CD4-positive, alpha-beta T cell treated with Interferon gamma for 1 hour (primary cell): Measurements from ENCODE around the gene SLC6A17.

ENCODE experiments used
- DNase-seq: peaks from one replicate; pipeline ENCODE4 v3.0.0-alpha.2; 2020

The SLC6A17 gene

GRCh38 chr1:110150330-110151174 is at the start of gene SLC6A17:
Gene SLC6A17, plus strand, starts transcription at chr1:110150494. Its CDS starts 16,436 bp downstream, at chr1:110166930.
- DNase-seq = no peak

DNA sequence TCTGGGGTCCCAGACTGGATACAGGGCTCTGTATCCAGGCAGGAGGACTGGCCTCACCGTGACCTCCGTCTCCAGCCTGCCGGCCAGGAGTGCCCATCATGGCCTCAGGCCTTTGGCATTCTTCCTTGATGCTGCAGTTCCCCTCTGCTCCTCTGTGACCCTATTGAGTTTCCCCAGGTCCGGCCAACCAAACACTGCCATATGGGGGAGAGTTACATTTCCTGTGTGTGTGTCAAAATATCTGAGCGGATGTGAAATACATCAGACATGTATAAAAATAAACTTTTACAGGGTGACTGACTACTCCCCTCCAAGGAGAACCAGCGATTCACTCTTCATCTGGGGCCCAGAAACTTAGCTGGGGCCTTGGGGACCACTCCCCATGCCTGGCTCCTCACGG is 48.2 kb upstream of the SLC6A17 start:
- no peak for DNase-seq

- DNase-seq = peak; percentile 60
These were observed 44.0 kb upstream of the SLC6A17 start for GRCh38 chr1:110106013-110106941.

GRCh38 chr1:110107867-110108469 is 42.3 kb upstream of the SLC6A17 start:
- no peak for DNase-seq

DNA sequence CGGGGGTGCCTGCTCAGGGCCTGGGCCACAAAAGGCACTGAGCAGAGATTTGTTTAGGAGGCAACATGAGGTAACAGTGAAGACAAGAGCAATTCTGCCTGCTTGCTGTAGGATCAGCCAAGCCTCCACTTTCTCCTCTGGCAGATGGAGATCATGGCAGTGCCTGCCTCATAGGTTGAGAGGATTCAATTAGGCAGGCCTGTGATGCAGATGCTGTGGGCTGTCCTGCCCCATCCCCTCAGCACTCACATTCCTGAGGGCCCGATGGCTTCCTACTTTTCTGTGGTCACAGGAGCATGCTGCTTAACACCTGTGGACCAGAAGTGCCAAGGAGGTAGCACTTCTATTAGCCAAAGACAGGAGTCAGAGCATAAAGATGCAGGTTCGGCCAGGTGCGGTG is 39.2 kb upstream of the SLC6A17 start:
- DNase-seq = no peak

GRCh38 chr1:110112143-110112542 is 38.2 kb upstream of the SLC6A17 start, which contains the start of gene UBL4B:
Gene UBL4B, plus strand, starts transcription at chr1:110112443. Its CDS starts 92 bp downstream, at chr1:110112535.
- no peak for DNase-seq

- no peak for DNase-seq
These were observed 37.6 kb upstream of the SLC6A17 start for GRCh38 chr1:110112656-110113055.

GRCh38 chr1:110113551-110113950 is 36.7 kb upstream of the SLC6A17 start:
- no peak for DNase-seq

GRCh38 chr1:110114173-110114572 is 36.1 kb upstream of the SLC6A17 start:
- DNase-seq = no peak

DNA sequence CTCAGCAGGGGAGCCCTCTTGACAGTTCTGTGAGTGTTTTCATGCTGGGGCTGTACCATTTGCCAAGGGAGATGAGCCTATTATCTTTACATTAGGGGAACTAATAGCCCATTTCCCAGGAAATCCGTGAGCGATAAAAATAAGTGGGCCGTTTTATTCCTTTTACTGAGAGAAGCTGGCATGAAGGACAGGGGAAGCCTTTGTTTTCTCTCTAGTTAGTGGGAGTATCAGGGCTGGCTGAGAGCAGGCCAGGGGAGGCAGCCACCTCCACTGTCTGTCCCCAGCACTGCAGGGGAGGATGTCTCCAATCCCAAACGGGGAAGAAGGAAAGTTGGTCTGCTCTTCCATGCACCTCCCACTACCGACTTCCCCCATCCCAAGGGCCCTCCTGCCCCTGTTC is 35.5 kb upstream of the SLC6A17 start:
- DNase-seq = no peak

DNA sequence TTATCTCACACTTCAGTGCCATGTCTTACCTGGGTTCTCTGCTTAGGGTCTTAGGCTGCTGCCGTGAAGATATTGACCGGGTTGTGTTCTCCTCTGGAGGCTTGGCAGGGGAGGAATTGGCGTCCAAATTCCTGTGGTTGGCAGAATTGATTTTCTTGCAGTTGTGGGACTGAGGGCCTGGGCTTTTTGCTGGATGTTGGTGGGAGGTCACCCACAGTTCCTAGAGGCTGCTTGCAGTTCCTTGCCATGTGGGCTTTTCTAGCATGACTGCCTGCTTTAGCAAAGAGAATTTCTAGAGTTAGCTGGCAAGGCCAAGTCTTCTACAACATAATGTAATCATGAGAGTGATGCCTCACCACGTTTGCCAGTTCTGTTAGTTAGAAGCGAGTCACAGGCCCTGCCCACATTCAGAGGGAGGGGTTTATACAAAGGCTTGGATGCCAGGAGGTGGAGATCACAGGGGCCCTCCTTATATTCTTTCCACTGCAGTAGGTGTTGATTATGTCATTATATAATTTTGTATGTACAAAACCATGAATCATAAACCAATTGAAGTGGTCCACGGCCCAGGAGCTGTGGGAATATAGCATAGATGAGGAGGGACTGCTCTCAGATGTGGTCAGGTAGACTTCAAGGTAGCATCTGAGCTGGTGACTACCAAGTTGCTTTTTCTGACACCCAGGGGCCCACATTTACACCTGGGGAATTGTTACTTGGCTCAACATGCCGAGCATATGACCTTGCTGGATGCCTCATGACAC is 31.5 kb upstream of the SLC6A17 start:
- DNase-seq = no peak

- no peak for DNase-seq
These were observed 30.5 kb upstream of the SLC6A17 start for GRCh38 chr1:110119843-110120242.

- DNase-seq = no peak
These were observed 29.2 kb upstream of the SLC6A17 start for GRCh38 chr1:110120960-110121561.

DNA sequence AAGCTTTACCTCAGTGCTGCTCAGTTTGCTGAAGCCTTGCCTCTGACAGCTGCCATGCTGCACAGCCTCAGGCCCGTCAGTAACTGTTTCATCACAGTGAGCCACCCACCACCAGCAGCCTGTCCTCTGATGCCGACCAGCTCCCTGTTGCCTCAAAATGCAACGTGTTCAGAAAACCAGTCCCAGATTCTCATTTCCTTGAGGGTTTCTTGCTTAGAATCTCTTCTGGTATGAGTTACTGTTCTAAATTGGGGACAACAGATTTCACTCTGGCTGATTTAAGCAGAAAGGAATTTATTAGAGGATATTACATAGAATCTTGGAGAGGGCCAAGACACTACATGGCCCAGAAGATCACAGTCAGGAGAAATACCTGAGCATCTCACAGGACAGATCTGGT is 27.1 kb upstream of the SLC6A17 start:
- no peak for DNase-seq

DNA sequence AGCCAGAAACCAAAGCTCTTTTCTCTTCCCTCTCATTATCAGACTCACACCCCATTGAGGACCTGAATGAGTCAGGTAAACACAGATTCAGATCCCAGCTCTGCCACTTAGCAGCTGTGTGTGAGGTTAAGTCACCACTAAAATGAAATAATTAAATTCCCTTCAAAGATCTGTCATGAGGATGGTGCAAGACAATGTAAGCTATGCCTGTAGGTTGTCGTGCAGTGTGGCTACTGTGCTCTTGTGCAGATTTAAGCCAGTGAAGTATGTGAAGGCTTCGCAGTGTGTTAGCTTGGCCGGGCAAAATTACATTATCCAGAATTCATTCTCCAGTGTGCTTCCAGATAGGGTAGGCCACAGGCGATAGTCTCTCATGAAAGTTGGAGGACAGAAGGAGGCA is 24.5 kb upstream of the SLC6A17 start:
- DNase-seq = no peak

DNA sequence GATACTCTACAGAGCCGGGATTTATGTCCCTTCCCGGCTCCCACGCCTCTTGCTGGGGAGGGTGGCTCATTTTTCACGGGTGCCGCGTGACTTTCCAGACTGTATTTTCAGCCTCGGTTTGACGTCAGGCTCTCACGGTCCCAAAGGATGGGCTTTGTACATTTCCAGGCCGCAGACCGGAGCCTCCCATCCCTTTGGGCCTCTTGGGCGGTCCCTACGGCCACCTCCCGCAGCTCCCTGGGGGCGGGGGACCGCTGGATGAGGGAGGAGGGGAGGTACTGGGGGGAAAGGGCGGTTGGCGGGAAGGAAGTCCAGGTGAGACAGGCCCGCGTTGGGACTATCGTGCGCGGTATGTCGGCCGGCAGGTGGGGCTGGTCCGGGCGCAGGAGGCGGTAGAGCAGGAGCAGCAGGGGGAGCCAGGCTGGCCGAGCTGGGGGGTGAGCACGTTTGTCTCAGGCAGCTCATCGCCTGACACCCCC is 20.1 kb upstream of the SLC6A17 start:
- DNase-seq = no peak

- DNase-seq = no peak
These were observed 19.3 kb upstream of the SLC6A17 start for GRCh38 chr1:110130989-110131388.

DNA sequence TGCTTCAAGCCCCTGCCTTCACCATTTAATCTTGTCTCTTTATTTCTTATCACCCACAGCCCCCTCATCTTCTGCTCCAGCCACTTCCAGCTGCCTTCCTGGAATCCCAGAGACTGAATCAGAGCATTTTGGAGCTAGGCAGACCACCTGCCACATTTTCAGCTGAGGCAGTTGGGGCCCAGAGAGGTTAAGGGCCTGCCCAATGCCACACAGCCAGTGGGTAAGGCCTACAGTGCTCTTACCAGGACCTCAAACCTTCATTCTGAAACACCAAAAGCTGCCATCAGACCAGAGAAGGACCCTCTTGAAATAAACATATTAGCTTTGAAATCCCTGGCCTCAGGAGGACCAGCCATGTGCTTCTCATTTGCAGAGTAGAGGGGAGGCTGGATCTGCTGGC is 17.6 kb upstream of the SLC6A17 start:
- DNase-seq = no peak

DNA sequence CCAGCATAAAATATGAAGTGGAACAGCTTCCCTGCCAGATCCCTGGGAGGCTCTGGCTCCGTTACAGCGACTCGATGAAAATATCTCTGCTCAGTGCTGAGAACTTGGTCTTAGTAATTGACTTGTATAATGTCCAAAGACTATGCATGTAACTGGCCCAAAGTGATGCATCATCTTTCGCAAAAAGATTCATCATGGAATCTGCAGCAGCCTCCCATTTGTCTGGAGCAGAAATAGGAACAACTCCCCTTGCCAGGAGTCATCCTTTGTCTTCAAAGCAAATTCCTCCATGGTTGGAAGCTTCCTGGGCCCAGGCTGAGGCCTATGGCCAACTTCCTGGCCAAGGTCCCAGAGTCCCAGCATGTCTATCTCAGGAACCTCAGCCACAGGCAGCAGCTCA is 16.9 kb upstream of the SLC6A17 start:
- DNase-seq = no peak

DNA sequence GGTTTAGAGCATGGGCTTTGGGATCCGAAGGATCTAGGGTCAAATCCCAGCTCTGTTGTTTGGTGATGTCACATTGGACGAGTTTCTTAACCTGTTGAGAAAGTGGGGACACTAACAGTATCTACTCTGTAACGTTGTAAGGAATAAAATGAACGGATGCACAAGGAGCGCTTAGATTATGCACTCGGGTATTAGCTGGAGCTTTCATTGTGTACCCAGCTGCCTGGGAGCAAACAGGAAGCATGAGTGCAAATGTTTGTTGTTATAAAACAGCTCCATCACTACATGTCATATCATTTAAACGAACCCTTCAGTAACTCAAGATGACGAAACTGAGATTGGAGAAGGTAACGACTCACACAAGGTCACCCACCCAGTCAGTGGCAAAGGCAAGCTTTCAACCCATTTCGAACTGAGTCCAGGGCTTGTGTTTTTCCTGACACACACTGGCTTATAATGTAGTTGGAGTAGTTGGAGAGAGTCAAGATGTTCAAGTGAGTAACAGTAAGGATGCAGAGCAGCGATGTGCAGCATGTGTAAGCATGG is 16.2 kb upstream of the SLC6A17 start:
- no peak for DNase-seq

DNA sequence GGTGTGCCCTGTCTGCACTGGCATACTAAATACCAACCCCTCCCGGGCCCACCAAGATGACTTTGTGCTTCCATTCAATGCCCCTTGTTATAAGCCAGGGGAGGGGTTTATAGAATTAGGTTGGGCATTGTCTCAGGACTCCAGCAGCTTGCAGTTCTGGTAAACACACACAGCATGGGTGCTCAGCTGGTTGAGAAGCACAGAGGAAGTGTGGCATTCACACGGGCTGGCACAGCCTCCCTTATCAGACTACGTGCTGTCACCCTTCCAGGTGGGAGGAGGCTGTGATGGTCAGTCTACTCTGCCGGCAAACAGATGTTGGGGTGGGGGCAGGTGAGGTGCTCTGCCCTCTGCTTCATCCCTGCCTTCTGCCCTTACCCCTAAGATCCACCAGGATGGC is 15.0 kb upstream of the SLC6A17 start:
- no peak for DNase-seq

DNA sequence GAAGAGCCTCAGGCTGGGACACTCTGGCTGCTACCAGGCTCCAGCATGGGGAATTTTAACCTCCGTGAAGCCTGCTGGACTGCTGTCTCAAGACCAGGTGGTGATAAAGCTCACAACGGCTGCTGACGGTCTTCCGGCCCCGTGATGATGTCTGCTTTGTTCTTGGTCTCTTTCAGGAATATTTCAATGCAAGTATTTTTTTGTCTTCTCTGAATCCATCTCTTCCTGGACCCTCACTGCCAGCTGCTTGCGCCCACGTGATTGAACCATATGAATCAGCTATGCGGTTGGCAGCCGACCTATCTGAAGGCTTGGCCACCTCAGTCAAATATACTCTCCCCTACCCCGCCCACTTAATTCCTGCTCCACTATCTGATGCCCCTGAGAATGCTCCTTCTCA is 14.6 kb upstream of the SLC6A17 start:
- no peak for DNase-seq
